HG03103 (cell line): ENCODE results near the gene NMT2.
"Not testable (repeated sequence)": the region's sequence is repeated elsewhere in the genome, so short reads cannot be mapped to it uniquely, and the experiment has no call there.

Experiments used
- ATAC-seq: cut with Tn5 transposase; IDR thresholded peaks from one replicate; pipeline ENCODE4 v1.9.1; 2021; ENCODE audit warnings: low read depth; ENCODE audit not compliant: unreplicated experiment

NMT2 gene

DNA sequence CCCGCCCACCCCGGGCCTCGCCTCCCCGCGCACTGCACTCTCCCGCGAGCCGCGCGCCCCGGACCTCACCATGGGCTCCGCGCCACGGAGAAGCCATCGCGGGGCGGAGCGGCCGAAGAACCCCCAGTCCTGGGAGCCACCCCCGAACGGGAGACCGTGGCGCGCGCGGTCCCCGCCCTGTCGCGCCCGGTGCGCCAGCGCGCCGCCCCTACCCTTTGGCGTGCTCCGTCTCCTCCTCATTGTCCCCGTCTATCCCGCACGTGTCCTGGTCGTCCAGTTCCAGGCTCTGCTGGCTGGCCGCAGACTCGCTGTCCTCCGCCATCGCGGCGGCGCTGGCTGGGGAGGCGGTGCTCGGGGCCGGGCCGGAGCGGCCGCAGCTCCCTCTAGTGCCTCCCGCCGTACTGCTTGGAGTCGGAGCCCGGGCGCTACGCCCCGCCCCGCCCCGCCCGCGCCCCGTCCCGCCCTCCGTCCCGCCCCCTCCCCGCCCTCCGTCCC is at the start of gene NMT2:
NMT2 (minus strand) TSS at position 403 of the 495 bp plus-strand sequence; CDS start at position 322, 81 bp downstream.
- peak; percentile 82 for ATAC-seq

DNA sequence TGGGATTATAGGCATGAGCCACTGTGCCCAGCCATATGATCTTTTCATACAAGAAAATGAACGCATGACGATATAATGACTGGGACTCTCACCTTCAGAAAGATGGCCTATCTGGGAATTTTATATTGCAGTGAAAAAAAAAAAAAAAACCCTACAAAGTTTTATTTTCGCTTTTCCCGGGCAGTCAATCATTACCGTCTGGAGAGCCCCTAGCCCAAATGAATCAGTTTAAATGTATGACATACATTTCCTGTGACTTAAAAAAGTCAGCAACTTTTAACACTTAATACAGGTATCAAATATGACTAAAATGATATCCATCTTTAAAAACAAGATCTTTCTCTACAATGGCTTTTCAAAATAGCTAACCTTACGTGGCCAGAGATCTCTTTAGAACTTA is 48.2 kb upstream of the NMT2 start:
- no peak for ATAC-seq

DNA sequence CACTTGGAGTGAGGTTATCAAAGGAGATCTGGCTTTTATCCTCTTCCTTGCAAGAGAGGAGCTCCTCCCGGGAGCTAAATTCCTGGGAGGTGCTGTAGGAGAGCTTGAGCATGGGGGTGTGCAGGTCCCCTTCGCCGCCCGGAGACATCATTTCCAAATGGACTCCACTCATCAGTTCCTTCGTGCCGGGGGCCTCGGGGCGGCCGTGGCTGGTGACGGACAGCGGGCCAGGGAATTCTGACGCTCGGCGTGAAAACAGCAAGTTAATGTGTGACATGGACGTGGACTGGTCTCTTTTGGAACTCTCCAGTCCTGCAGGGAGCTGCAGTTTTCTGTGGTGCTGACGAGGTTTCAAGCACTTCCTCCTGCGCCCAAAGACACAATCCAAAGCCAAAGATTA is 45.7 kb upstream of the NMT2 start:
- ATAC-seq, result no peak

DNA sequence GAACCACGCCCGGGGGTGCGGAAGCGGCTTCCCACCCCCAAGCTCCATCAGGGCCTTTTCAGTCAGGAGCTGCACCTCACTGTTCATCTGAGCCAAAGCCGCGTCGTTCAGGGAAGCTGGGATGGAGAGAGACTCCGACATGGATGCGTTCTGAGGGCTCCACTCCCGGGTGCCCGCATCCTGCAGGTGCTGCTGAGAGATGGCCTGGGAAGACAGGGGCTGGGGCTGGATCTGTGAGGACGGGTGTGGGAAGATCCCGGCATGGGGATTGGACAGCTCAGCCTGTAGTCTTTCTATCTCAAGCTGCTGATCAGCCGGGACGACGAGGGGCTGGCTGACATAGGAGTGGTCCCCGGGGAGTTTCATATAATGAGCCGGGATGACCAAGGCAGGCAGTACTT is 45.0 kb upstream of the NMT2 start:
- no peak for ATAC-seq

DNA sequence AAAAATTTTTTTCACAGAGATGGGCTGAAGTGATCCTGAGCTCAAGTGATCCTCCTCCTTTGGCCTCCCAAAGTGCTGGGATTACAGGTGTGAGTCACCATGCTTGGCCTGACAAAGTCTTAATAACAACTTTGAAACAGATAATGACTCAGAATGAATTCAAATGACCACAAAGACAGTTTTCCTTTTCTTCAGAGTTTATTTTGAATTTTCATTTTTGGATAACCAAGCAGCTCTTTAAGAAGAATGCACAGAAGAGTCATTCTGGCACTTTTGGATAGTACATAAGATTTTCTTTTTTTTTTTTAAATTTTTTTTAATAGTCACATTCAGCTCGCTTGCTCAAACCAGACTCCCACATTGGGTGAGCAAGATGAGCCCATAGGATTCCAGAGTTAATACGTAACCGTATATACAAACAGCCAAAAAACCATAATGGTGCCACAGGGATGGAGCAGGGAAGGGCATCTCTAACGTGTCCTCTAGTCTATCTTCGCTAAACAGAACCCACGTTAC is 43.0 kb upstream of the NMT2 start:
- no peak for ATAC-seq

DNA sequence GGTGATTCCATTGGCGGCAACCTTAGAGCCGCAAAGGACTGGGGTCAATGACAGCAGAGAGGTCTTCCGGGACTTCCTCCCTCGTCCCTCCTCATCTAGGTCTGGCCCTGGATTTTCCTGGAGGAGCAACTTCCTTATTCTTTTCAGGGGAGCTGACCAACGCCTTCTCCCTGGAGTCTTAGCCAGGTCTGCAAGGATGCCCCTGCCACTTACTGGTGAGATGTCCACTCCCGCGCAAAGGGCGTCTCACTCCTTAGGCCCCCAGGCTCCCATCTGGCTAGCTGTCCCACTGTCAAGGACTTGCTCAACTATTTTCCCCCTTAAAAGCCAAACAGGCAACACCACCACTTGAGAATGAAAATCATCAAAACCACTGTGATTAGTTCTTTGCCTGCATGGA is 42.0 kb upstream of the NMT2 start:
- no peak for ATAC-seq

DNA sequence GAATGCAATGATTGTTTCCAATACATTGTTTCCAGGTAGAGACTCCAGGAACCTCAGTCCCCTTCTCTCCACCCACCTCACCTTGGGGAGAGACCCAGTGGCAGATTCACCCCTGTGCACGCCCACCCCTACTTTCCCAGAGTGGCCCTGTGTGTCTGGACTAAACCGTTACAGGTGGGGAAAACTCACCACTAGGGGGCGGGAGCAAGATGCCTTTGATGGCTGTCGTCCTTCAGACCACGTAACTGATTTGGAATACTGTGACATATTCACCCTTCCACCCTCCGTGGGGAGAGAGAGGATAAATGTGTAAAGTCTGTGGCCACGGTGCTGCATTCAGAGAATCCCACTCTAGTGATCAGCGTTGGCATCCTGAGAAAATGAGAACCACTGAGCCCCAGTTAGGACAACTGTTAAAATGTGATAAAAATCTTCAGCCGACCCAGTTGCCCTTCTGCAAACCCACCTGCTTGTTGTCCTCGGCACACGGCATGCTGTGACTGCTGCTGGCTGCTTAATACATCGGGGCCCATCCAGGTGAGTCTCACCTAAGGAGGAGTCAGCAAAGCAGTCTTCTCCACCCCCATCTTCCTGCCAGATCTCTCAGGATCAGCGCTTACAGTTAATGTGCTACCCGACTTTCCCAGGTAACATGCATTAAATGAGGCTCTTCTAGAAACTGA is 41.5 kb upstream of the NMT2 start:
- peak; percentile 52 for ATAC-seq

DNA sequence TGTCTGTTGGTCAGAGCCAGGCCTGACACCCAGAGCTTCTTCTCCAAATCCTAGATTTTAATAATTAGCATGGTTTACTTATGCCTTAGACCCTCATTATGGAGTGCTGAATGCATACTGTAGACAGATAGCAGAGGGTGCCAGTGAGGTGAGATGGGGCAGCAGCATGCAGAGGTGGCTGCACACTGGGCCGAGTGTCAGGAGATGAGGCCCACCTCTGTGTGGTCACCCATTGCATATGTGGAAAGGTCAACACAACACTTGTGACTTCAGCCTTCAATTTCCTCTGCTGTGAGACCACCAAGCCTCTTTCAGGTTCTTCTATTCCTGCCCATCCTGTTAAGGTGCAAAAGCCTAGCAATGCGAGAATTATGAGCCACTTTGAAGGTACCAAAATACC is 39.7 kb upstream of the NMT2 start:
- no peak for ATAC-seq

DNA sequence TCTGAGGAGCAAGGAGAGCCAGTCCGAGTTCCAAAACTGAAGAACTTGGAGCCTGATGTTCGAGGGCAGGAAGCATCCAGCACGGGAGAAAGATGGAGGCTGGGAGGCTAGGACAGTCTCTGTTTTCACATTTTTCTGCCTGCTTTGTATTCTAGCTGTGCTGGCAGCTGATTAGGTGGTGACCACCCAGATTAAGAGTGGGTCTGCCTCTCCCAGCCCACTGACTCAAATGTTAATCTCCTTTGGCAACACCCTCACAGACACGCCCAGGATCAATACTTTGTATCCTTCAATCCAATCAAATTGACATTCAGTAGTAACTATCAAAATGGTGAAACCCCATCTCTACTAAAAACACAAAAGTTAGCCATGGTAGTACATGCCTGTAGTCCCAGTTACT is 38.9 kb upstream of the NMT2 start:
- ATAC-seq, result not testable (repeated sequence)

DNA sequence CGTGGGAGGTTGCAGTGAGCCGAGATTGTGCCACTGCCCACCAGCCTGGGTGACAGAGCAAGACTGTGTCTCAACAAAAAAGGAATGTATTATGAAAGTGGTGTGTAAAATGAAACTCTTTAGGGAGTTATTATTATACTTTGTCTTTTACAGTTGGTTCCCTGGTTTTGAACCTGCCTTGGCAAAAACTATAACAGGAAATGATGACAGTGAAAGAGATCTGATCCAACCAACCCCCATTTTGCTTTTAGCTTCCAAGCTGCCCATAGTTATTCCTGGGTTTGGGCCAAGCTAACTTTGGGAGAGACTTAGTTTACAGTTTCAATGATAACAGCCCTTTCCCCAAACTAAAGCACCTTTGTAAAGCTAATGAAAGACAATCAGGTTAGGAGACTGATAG is 34.1 kb upstream of the NMT2 start:
- no peak for ATAC-seq

DNA sequence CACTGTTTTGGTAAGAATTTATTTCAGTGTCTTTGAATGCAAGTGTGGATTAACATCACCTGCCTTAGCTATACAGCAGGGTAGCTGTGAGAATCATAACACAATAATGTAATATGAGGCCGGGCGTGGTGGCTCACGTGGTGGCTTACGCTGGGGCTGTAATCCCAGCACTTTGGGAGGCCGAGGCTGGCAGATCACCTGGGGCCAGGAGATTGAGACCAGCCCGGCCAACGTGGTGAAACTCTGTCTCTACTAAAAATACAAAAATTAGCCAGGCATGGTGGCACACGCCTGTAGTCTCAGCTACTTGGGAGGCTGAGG is 33.8 kb upstream of the NMT2 start:
- ATAC-seq, result not testable (repeated sequence)

DNA sequence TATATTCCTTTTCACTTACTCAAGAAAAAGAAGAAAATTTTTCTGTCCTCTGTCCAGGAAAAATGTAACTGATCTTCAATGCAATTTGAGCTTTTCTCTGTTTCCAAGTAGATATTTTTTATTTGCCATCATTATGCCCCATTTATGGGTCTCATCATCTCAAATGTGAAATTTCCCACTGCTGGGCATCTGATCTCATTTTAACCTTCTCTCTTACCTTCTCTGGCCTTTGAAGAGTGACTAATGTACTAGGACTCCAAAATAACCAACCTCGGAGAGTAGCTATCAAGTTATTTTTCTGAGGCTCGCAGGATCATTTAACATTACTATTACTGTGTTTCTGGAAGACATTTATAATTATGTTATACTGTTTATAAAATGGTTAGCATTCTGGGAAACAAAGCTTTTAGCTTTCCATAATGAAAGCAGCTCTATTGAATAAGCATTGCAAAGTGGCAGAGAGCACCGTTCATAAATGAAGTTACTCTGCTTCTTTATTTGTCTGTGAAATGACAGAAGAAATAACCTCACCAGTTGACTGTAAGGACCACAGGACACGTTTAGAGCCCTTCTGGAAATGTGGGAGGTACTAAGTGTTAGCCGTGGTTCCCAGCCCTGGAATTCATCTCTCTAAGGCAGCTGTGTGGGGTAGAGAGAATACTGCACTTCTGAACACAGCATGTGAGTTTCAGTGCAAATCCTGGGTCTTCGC is 33.3 kb upstream of the NMT2 start:
- no peak for ATAC-seq

DNA sequence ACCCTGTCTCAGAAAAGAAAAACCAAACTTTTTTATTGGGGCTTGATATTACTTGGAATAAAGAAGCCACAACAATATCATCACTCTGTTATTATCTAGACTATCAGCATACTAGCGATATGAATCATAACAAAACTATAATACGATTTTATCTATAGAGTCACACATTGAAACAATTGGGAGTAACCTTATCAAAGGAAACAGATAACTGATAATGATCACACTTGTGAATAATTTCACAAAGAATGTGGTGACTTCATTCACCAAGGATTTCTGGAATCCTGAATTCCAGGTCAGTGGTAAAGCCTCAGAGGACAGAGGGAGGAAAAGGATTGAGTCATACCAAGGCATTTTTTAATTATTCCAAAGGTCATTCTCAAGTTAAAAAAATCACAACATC is 32.1 kb upstream of the NMT2 start:
- ATAC-seq, result no peak

DNA sequence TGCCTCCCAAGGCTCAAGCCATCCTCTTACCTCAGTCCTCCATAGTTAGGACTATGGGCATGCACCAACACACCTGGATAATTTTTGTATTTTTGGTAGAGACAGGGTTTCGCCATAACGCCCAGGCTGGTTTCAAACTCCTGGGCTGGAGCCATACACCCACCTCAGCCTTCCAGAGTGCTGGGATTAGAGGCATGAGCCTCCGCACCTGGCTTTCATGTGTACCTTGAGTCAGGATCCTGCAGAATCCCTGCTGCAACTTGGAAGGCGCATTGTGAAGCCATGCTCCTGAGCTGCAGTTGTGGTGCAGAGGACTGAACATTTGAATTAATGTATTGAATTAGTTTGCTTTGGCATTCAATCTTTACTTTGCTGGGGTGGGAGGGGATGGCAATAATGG is 29.4 kb upstream of the NMT2 start:
- no peak for ATAC-seq

DNA sequence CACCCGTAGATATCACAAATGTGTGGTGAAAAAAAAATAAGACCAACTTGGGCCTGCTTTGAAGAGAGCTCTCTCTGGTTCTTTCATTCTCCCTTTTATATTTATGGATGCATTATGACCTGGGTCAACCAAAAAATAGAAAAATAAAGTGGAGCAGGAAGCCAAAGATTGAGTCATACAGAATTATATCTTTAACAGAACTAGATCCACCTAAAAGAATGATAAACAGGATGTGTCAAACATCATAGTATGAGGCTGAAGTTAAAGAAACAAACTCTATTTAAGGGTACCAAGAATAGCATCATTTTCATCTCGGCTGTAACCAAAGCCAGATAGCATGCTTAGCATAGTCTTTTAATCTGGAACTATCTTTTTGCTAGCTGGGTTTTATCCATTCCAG is 28.8 kb upstream of the NMT2 start:
- no peak for ATAC-seq

DNA sequence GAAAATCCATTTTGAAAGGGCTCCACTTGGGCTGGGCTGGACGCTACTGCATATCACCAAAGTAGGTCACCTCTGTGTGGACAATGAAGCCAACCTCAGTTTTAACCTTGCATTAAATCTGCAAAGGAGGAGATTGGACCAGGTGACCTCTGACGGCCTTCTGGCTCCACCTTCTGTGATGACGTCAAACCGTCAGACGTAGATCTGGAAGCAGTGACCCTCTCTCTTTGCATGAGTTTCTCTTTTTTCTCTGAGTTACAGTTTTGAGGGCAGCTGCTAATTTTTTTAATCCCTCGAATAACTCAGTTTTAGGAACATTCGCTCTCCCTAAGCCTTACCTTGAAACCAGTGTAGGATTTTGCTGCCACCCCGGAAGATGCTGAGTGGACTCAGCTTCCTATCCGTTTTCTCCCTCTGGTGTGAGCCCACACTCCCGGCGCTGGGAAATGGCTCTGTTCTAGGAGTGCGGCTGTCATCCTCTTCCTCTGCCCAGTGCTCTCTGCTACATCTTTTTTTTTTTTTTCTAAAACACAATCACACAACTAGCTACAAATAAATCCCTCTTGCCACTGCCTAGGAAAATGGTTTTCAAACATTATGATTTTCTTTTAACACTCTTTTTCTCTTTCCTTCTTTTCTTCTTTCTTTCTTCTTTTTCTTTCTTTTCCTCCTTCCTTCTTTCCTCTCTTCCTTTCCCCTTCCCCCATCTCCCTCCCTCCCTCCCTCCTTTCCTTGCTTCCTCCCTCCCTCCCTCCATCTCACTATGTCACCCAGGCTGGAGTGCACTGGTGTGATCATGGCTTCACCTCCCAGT is 27.7 kb upstream of the NMT2 start:
- no peak for ATAC-seq

DNA sequence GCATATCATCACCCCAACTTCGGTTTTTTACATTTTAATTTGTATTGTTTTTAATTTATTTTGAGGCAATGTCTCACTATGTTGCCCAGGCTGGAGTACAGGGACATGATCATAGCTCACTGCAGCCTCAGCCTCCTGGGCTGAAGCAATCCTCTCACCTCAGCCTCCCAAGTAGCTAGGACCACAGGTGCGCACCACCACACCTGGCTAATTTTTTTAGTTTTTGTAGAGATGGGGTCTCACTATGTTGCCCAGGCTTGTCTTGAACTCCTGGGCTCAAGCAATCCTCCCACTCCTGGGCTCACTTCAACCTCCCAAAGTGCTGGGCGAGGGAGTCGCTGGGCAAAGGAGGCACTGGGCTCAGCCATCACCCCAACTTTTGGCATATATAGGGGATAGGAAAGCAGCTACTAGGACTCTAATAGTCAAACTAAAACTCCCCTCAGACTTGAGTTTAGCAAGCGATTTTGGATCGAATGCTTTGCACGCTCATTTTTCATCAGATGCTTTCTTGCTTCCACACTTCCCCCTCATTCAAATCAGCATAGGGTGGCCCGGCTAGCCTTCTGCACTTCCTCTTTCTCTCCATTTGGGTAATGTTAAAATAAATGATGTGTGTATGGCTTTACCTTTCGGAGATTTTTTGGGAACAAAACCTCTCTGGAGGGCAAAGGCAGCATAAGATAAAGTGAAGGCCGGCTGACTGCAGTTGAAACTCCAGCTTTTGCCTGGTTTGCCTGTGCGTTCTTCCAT is 20.8 kb upstream of the NMT2 start:
- no peak for ATAC-seq

DNA sequence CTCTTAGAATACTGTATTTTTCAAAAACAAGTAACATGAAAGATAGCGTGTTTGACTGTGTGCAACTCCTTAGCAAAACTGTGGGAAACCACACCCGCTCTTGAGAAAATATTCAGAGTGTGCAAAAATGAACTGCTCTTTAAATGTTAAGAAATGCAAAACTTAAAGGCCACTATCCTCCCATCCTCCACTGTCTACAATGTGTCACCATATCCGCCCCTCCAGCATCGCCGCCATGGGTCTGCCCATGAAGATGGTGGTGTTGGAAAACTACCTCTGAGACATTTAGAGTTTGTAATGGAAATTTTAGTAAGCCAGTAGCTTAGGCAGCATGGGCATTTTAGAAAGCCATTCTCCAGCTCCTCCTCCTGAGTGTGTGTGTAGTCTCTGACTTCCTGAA is 20.1 kb upstream of the NMT2 start:
- ATAC-seq, result no peak

DNA sequence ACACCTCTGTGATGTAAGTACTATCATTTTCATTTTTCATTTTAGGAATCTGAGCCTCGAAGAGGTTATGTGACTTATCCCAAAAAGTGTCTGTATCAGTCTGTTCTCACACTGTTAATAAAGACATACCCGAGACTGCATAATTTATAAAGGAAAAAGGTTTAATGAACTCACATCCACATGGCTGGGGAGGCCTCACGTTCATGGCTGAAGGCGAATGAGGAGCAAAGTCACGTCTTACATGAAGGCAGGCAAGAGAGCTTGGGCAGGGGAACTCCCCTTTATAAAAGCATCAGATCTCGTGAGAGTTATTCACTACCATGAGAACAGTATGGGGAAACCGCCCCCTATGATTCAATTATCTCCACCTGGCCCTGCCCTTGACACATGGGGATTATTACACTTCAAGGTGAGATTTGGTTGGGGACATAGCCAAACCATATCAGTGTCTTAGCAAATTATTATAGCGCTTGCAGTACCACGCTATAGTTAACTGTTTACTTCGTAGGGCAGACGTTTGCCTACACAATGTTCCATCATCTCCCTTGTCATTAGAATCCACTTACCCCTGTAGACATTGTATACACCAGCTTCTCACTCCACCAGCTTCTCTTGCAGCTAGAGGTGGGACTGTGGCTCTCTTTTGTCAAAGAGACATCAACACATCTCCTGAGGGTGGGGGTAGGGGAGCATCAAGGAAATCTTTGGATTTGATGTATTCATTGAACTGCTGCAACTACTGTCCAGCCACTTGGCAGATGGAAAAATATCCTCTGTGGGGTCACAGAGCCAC is 15.4 kb upstream of the NMT2 start:
- no peak for ATAC-seq
